HG03045 (cell line): ENCODE measurements around the gene SREBF2.
A peak's percentile ranks its signal among the peaks of the same experiment; 100 is the strongest.
"Not testable (repeated sequence)": the region's sequence is repeated elsewhere in the genome, so short reads cannot be mapped to it uniquely, and the experiment has no call there.

Experiments
- ATAC-seq: cut with Tn5 transposase; IDR thresholded peaks from one replicate; pipeline ENCODE4 v1.9.1; 2021; ENCODE audit warnings: mild to moderate bottlenecking, moderate library complexity; ENCODE audit not compliant: unreplicated experiment

Gene SREBF2

GRCh38 chr22:41820447-41820846 is 12.5 kb upstream of the SREBF2 start:
- ATAC-seq, result no peak

GRCh38 chr22:41821471-41822316 is 11.2 kb upstream of the SREBF2 start:
- ATAC-seq, result no peak

GRCh38 chr22:41822317-41823057 is 10.4 kb upstream of the SREBF2 start:
- no peak for ATAC-seq

- no peak for ATAC-seq
Observed at GRCh38 chr22:41823797-41824196, 9.1 kb upstream of the SREBF2 start.

- no peak for ATAC-seq
Observed at GRCh38 chr22:41825376-41825775, 7.5 kb upstream of the SREBF2 start.

- ATAC-seq, result no peak
Observed at GRCh38 chr22:41826021-41826420, 6.9 kb upstream of the SREBF2 start.

- no peak for ATAC-seq
Observed at GRCh38 chr22:41826430-41827383, 6.2 kb upstream of the SREBF2 start.

GRCh38 chr22:41827671-41828070 is 5.2 kb upstream of the SREBF2 start:
- no peak for ATAC-seq

- no peak for ATAC-seq
Observed at GRCh38 chr22:41828516-41828915, 4.4 kb upstream of the SREBF2 start.

GRCh38 chr22:41830174-41830573 is 2.7 kb upstream of the SREBF2 start:
- ATAC-seq, result no peak

- no peak for ATAC-seq
Observed at GRCh38 chr22:41831383-41831782, 1.5 kb upstream of the SREBF2 start.

- ATAC-seq, result peak; percentile 6
Observed at GRCh38 chr22:41831828-41832552, 915 bp upstream of the SREBF2 start.

GRCh38 chr22:41833369-41834004 is 582 bp downstream of the SREBF2 start:
- peak; percentile 21 for ATAC-seq

- ATAC-seq, result no peak
Observed at GRCh38 chr22:41834005-41834944, 1.4 kb downstream of the SREBF2 start.

GRCh38 chr22:41835462-41835861 is 2.6 kb downstream of the SREBF2 start:
- not testable (repeated sequence) for ATAC-seq

GRCh38 chr22:41836551-41836950 is 3.6 kb downstream of the SREBF2 start:
- no peak for ATAC-seq

- ATAC-seq, result no peak
Observed at GRCh38 chr22:41838842-41839618, 6.1 kb downstream of the SREBF2 start.

- no peak for ATAC-seq
Observed at GRCh38 chr22:41840216-41840615, 7.3 kb downstream of the SREBF2 start.
